Naive thymus-derived CD4-positive, alpha-beta T cell (primary cell): ENCODE data around the gene CYBB. TPM values are rescaled to one million over a fixed set of nuclear protein-coding genes. Genes with fewer than 3 reads are reported as not detected.

Source experiments
- ATAC-seq: fragments of 150-1000 bp; cut with Tn5 transposase; 2 replicates; pipeline ENCODE4 v1.10.0; 2021; ENCODE audit warnings: mild to moderate bottlenecking, moderate library complexity
- CTCF ChIA-PET: fragments of 350-600 bp; sonication (Branson Sonifier 250); formaldehyde crosslinking; loops from one replicate; lab custom pipeline; 2021; ENCODE audit warnings: antibody characterized with exemption; lab: Charles Lee
- POLR2A ChIA-PET: fragments of 350-600 bp; sonication (Branson Sonifier 250); formaldehyde crosslinking; loops from one replicate; lab custom pipeline; 2021; ENCODE audit warnings: antibody characterized with exemption, inconsistent platforms; lab: Charles Lee
- DNase-seq, 9 donors: peaks; one replicate each; pipeline versions ENCODE4 v3.0.0 to v3.0.0-alpha.2; 2020 to 2022; ENCODE audit warnings: mixed read lengths in 1 of 9
- H3K27ac ChIP-seq: one replicate; pipeline ENCODE4 v1.7.0; 2013; ENCODE audit warnings: mild to moderate bottlenecking, low read depth, low read length, moderate library complexity
- H3K27me3 ChIP-seq, 2 donors: one replicate each; pipeline ENCODE4 v1.7.0; 2013; ENCODE audit warnings: low read length in 2 of 2, mild to moderate bottlenecking in 2 of 2, moderate library complexity in 2 of 2; ENCODE audit not compliant: control insufficient read depth in 2 of 2, insufficient read depth in 2 of 2
- H3K36me3 ChIP-seq, 3 experiments: 1 replicate in 2 of 3; 2 replicates in 1 of 3; pipeline ENCODE4 v1.7.0; 2013; ENCODE audit warnings: low read length in 3 of 3, mild to moderate bottlenecking in 3 of 3, moderate library complexity in 1 of 3; ENCODE audit not compliant: insufficient read depth in 3 of 3, control insufficient read depth in 2 of 3
- H3K4me1 ChIP-seq, 2 donors: one replicate each; pipeline ENCODE4 v1.7.0; 2013; ENCODE audit warnings: low read length in 2 of 2, mild to moderate bottlenecking in 2 of 2, moderate library complexity in 1 of 2; ENCODE audit not compliant: control insufficient read depth in 2 of 2, insufficient read depth in 2 of 2
- H3K4me3 ChIP-seq: 2 replicates; pipeline ENCODE4 v1.7.0; 2013; ENCODE audit warnings: mild to moderate bottlenecking, low read length
- H3K9me3 ChIP-seq, 3 experiments: 1 replicate in 2 of 3; 2 replicates in 1 of 3; pipeline ENCODE4 v1.7.0; 2013; ENCODE audit warnings: low read length in 3 of 3; ENCODE audit not compliant: control insufficient read depth in 2 of 3
- H3K27ac Mint-ChIP-seq, 9 donors: one replicate each; pipeline ENCODE4 v1.8.0; 2020 to 2022; ENCODE audit warnings: mixed read lengths in 9 of 9, mild to moderate bottlenecking in 8 of 9, moderate library complexity in 5 of 9, inconsistent platforms in 2 of 9
- H3K27me3 Mint-ChIP-seq, 5 donors: one replicate each; pipeline ENCODE4 v1.8.0; 2021 to 2022; ENCODE audit warnings: mixed read lengths in 5 of 5, mild to moderate bottlenecking in 1 of 5
- H3K36me3 Mint-ChIP-seq, 5 donors: one replicate each; pipeline ENCODE4 v1.8.0; 2020 to 2022; ENCODE audit warnings: mixed read lengths in 5 of 5, mild to moderate bottlenecking in 3 of 5, inconsistent platforms in 1 of 5
- H3K4me1 Mint-ChIP-seq, 7 donors: one replicate each; pipeline ENCODE4 v1.8.0; 2020 to 2022; ENCODE audit warnings: mixed read lengths in 7 of 7, mild to moderate bottlenecking in 3 of 7, inconsistent platforms in 1 of 7
- H3K4me3 Mint-ChIP-seq, 10 donors: one replicate each; pipeline ENCODE4 v1.8.0; 2020 to 2022; ENCODE audit warnings: mild to moderate bottlenecking in 10 of 10, mixed read lengths in 10 of 10, moderate library complexity in 6 of 10, inconsistent platforms in 2 of 10
- H3K9me3 Mint-ChIP-seq, 11 donors: one replicate each; pipeline ENCODE4 v1.8.0; 2020 to 2022; ENCODE audit warnings: mixed read lengths in 11 of 11, mild to moderate bottlenecking in 4 of 11, inconsistent platforms in 1 of 11, moderate library complexity in 1 of 11
- intact Hi-C, 2 donors: fragments of 100-400 bp; cut with micrococcal nuclease; formaldehyde crosslinking; loops; one replicate each; pipeline ENCODE4 v1.15.1; 2023
- polyA plus RNA-seq, 2 donors: library from polyadenylated mRNA; unstranded; fragments of 300-500 nt; fragmentation: Illumina TruSeq; gene quantifications; one replicate each; pipeline ENCODE4 v1.2.3, GENCODE V29; 2021
- total RNA-seq, 6 experiments: library from RNA in 5 of 6; stranded (reverse) in 5 of 6; gene quantifications; 1 replicate in 5 of 6; 2 replicates in 1 of 6; pipeline ENCODE4 v1.2.3 and lab custom pipeline; 2021 to 2026

The CYBB gene
- total and polyA plus RNA-seq, 7 experiments from 2014 or later = 0.33 to 223 (median 8.6) TPM; not detected in 1

DNA sequence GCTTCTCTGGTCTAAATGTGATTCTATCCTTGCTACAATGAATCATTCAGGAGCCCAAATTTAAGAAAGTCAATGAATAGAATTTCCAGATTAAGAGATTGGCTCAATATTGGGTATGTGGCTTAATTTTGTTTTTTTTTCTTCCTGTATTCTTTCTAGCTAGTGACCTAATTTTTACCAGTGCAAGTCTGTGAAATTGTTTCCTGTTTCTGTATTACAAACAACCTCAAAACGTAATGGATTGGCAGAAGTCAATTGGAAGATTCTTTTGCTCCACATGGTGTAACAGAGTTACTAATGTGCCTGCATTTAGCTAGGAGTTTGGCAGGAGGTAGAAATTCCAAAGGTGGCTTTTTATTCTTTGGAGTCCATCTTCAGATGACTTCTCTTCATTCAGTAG lies 49.9 kb downstream of the CYBB start:
- H3K9me3 ChIP-seq = no peaks in the 10 kb centered on the region
- no peak overlapping the region for H3K27ac ChIP-seq
- ChIA-PET CTCF (interaction anchor here (2.1 kb wide), 1 partner anchor 84 kb away, joined by 9 read pairs; no protein-coding TSS in a partner anchor), POLR2A (no interaction called here)
- no peak overlapping the region for H3K4me3 Mint-ChIP-seq
- H3K27ac Mint-ChIP-seq = peak overlapping the region in 2 of 9 donors; percentile 8 to 54
- H3K27me3 ChIP-seq = no peaks in the 10 kb centered on the region
- DNase-seq (no peak), ATAC-seq (no peak)
- no peaks in the 10 kb centered on the region for H3K9me3 Mint-ChIP-seq
- H3K27me3 Mint-ChIP-seq = no peaks in the 10 kb centered on the region
- intact Hi-C loops = loop anchor here (5.0 to 10.0 kb wide), 4 partner anchors 255 to 498 kb away; partner anchors contain the start of genes LANCL3 (in 1 of the 2) and RPGR (in 1 of the 2)
- no peak overlapping the region for H3K4me3 ChIP-seq
- H3K4me1 ChIP-seq = peaks cover 4 to 7% of the 10 kb centered on the region in 2 donors
- no peaks in the 10 kb centered on the region for H3K36me3 Mint-ChIP-seq
- peaks cover 5 to 12% (median 8%) of the 10 kb centered on the region in 7 donors for H3K4me1 Mint-ChIP-seq
- no peaks in the 10 kb centered on the region for H3K36me3 ChIP-seq

DNA sequence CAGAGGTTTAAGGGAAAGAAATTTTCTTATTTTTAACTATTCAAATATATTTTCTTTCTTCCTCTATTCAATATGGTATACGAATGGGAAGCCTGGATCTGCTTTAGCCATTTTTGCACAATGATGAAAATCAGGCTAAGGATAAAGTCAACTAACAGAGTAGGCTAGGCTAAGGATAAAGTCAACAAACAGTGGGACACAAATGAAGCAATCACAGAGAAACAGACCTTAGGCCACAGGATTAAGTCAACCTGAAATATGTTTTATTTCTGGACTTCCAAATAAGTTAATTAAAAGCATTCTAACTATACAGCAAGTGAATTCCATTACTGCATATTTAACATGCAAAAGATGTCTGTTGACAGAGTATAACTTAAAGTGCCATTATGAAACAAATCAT lies 50.5 kb downstream of the CYBB start:
- no peaks in the 10 kb centered on the region for H3K9me3 ChIP-seq
- Mint-ChIP-seq H3K36me3 (no peaks in the 10 kb centered on the region), H3K4me3 (no peak overlapping the region), H3K27me3 (no peaks in the 10 kb centered on the region), H3K9me3 (no peaks in the 10 kb centered on the region), H3K4me1 (peaks cover 0 to 6% (median 1%) of the 10 kb centered on the region in 7 donors), H3K27ac (no peak overlapping the region)
- DNase-seq (no peak), ATAC-seq (no peak)
- peaks cover 0 to under 1% of the 10 kb centered on the region in 2 donors for H3K4me1 ChIP-seq
- CTCF ChIA-PET = interaction anchor here (2.1 kb wide), 1 partner anchor 85 kb away, joined by 9 read pairs; no protein-coding TSS in a partner anchor
- no peak overlapping the region for H3K27ac ChIP-seq
- no peak overlapping the region for H3K4me3 ChIP-seq
- H3K27me3 ChIP-seq = no peaks in the 10 kb centered on the region
- no peaks in the 10 kb centered on the region for H3K36me3 ChIP-seq
- intact Hi-C loops = no loop called here
- POLR2A ChIA-PET = no interaction called here

- Mint-ChIP-seq H3K27ac (no peak overlapping the region), H3K9me3 (no peaks in the 10 kb centered on the region), H3K27me3 (no peaks in the 10 kb centered on the region), H3K4me1 (peaks cover 0 to 2% (median 0%) of the 10 kb centered on the region in 7 donors), H3K36me3 (peaks cover 0 to 14% (median 1%) of the 10 kb centered on the region in 5 donors), H3K4me3 (no peak overlapping the region)
- DNase-seq = no peak
- no peaks in the 10 kb centered on the region for H3K36me3 ChIP-seq
- no peaks in the 10 kb centered on the region for H3K9me3 ChIP-seq
- no peak for ATAC-seq
- intact Hi-C loops = no loop called here
- H3K27ac ChIP-seq = no peak overlapping the region
- ChIA-PET POLR2A (no interaction called here), CTCF (interaction anchor here (0.7 kb wide), 1 partner anchor 11 kb away, joined by 3 read pairs; no protein-coding TSS in a partner anchor)
- H3K4me1 ChIP-seq = no peaks in the 10 kb centered on the region
- no peak overlapping the region for H3K4me3 ChIP-seq
- no peaks in the 10 kb centered on the region for H3K27me3 ChIP-seq
Measured at GRCh38 chrX:37834937-37835336, 55.1 kb downstream of the CYBB start.

- Histone ChIP-seq H3K36me3 (no peaks in the 10 kb centered on the region), H3K9me3 (no peaks in the 10 kb centered on the region), H3K27me3 (no peaks in the 10 kb centered on the region), H3K27ac (no peak overlapping the region), H3K4me3 (no peak overlapping the region), H3K4me1 (no peaks in the 10 kb centered on the region)
- intact Hi-C loops = no loop called here
- POLR2A ChIA-PET = no interaction called here
- H3K27me3 Mint-ChIP-seq = no peaks in the 10 kb centered on the region
- peak overlapping the region in 1 of 9 donors; percentile 53 for H3K27ac Mint-ChIP-seq
- no peaks in the 10 kb centered on the region for H3K9me3 Mint-ChIP-seq
- H3K36me3 Mint-ChIP-seq = peaks cover 0 to 18% (median 5%) of the 10 kb centered on the region in 5 donors
- ATAC-seq (no peak), DNase-seq (no peak)
- H3K4me3 Mint-ChIP-seq = no peak overlapping the region
- CTCF ChIA-PET = no interaction called here
- H3K4me1 Mint-ChIP-seq = peaks cover 0 to 33% (median 17%) of the 10 kb centered on the region in 7 donors
Measured at GRCh38 chrX:37840931-37841330, 61.1 kb downstream of the CYBB start.

- H3K27ac ChIP-seq = no peak overlapping the region
Measured at GRCh38 chrX:37844622-37845021, 64.8 kb downstream of the CYBB start.

DNA sequence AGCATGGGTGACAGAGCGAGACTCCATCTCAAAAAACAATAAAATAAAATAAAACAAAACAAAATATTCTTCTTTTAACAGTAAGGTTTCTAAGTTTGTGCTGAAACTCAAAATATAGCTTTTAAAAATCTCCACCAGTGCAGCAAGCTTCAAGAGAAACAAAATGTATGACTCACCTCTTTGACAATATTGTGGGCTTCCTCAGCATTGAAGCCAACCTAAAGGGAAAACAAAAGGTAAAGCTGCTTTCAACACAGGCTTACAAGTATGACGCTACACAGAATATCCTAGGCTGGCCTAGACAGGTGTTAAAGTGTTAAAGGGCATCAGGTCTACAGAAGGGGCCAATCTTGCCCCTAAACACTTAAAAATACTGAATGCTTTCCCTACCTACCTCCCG lies 66.3 kb downstream of the CYBB start:
- Histone ChIP-seq H3K27me3 (no peaks in the 10 kb centered on the region), H3K9me3 (no peaks in the 10 kb centered on the region), H3K27ac (peak overlapping the region; percentile 96), H3K36me3 (no peaks in the 10 kb centered on the region), H3K4me1 (peaks cover 4 to 8% of the 10 kb centered on the region in 2 donors), H3K4me3 (peak overlapping the region; percentile 84)
- peak overlapping the region; percentile 79 to 96 (median 89) for H3K27ac Mint-ChIP-seq
- intact Hi-C loops = loop anchor here (5.0 kb wide), 2 partner anchors 59 to 481 kb away; partner anchors contain the start of gene RPGR (in 1 of the 2)
- CTCF ChIA-PET = no interaction called here
- peaks cover 0 to 2% (median under 1%) of the 10 kb centered on the region in 5 donors for H3K36me3 Mint-ChIP-seq
- ATAC-seq (no peak), DNase-seq (peak in 5 of 9 donors; percentile 5 to 46 (median 14))
- peaks cover 5 to 49% (median 31%) of the 10 kb centered on the region in 7 donors for H3K4me1 Mint-ChIP-seq
- peaks cover 0 to 3% (median 0%) of the 10 kb centered on the region in 11 donors for H3K9me3 Mint-ChIP-seq
- H3K27me3 Mint-ChIP-seq = no peaks in the 10 kb centered on the region
- peak overlapping the region; percentile 68 to 93 (median 88) for H3K4me3 Mint-ChIP-seq
- POLR2A ChIA-PET = interaction anchor here (0.7 kb wide), 1 partner anchor 55 kb away, joined by 3 read pairs; no protein-coding TSS in a partner anchor

More at GRCh38 chrX:37844622-37845021, 64.8 kb downstream of the CYBB start:
- ChIA-PET POLR2A (no interaction called here), CTCF (no interaction called here)
- H3K27me3 Mint-ChIP-seq = no peaks in the 10 kb centered on the region
- peak overlapping the region in 2 of 10 donors; percentile 19 to 24 for H3K4me3 Mint-ChIP-seq
- peaks cover 5 to 49% (median 30%) of the 10 kb centered on the region in 7 donors for H3K4me1 Mint-ChIP-seq
- intact Hi-C loops = loop anchor here (5.0 kb wide), 2 partner anchors 57 to 483 kb away; partner anchors contain the start of gene RPGR (in 1 of the 2)
- peak overlapping the region in 6 of 9 donors; percentile 8 to 84 (median 72) for H3K27ac Mint-ChIP-seq
- no peaks in the 10 kb centered on the region for H3K9me3 ChIP-seq
- H3K9me3 Mint-ChIP-seq = no peaks in the 10 kb centered on the region
- no peaks in the 10 kb centered on the region for H3K36me3 ChIP-seq
- no peak overlapping the region for H3K4me3 ChIP-seq
- ATAC-seq (no peak), DNase-seq (no peak)
- no peaks in the 10 kb centered on the region for H3K27me3 ChIP-seq
- H3K4me1 ChIP-seq = peaks cover 4 to 8% of the 10 kb centered on the region in 2 donors
- H3K36me3 Mint-ChIP-seq = peaks cover 0 to 6% (median 2%) of the 10 kb centered on the region in 5 donors
